HG02885 (cell line): Measurements from ENCODE around the gene VASH1.

Experiments used
- ATAC-seq: cut with Tn5 transposase; IDR thresholded peaks from one replicate; pipeline ENCODE4 v1.9.1; 2021; ENCODE audit warnings: mild to moderate bottlenecking; ENCODE audit not compliant: unreplicated experiment, poor library complexity

Gene VASH1

DNA sequence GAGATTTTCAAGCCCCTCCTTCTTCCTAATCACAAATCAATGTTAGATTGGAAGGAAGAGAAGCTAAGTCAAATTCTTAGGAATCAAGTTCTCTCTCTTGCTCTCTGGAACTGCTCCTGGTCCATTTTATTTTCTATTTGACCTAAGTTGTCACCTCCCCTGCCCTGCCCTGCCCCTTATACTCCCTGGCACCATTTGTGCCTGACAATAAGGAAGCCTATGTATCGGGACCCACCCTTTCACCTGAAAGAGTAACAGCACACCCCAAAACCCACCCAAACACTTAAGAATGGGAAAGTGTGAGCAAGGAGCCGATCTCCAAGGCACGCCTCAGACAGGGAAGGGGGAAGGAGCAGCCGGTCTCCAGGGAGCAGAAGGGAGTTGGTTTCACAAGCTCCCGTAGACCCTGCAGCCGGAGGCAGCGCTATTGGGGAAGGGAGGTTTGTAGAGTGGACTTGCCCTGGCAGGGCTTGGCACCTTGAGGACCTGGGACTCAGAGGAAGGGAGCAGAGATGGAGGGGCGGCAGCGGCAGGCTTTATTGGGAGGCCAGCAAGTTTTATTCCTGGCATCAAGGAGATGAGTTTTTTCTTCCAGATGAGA, 66.5 kb downstream of the VASH1 start:
- no peak for ATAC-seq

DNA sequence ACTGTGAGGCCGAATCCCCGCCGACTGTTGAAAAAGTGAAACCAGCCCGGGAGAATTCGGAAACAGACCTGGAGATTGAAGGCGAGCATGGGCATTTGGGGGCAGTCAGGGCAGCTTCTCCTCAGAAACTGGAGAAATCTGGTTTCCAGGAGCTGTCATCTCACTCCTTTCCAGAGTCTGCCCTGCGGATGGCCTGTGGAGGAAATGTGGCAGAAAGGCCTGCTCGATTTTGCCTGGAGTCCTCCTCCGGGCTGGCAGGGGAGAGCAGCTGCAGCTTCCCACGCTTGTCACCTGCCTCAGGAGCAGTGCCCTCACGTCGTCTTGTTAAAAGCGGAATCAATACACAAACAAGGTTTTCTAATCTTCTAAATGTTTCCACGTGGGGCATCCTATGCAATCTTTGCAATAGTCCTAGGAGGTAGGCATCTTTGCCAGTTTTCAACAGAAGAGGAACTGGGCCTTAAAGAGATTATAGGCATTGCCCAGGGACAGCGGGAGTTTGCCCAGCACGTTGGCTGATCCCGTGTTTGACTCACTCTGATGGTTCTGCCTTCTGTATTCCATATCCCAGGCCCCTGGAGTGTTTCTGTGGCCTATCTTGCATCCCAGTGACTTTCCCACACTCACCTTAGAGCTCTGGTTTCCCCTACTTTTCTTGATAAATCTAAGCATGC, 67.2 kb downstream of the VASH1 start:
- no peak for ATAC-seq

DNA sequence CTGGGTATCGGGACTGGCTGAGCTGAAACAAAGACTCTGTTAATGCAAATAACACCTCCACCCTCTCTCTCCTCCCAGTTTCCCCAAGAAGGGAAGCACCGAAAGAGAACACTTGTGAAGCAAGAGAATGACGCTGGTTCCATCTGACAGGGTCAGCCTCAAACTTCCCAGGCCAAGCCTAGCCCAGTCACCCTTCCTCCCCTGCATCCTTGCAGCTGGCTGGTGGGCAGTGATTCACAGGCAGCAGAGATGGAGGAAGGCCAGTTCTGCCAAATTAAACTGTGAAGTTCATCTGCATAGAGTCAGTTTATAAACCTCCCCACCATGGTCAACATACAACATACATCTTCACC, 67.7 kb downstream of the VASH1 start:
- no peak for ATAC-seq

DNA sequence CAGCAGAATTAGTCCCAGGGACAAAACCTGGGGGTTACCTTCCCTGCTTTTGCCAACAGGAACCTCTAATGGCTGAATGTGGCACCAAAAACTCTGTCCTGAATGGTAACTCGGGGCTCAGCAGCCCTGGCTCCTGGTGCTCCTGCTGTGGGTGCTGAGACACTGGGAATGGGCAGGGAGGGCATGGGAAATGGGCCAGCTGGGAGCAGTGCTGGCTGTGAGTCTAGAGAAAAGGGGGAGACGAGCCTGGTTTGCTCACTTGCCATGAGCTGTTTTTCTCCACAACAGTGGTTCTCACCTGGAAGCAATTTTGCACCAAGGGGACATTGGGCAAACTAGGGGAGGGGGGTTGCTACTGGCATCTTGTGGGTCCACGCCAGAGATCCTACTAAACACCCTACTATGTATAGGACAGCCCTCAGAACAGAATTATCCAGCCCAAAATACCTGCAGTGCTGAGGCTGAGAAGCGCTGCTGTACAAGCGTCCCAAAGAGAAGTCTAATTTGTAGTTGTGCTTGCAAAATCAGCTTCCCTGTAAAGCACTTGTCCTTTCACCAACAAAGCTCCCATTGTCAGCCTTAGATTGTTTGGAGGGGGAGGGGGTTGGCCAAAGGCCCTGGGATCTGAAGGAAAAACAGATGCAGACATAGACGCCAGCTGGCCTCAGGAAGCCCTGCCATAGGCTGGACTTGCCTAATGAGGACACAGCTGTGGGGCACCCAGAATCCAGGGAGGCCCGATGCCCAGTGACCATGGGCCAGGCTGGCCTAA, 68.6 kb downstream of the VASH1 start:
- no peak for ATAC-seq

DNA sequence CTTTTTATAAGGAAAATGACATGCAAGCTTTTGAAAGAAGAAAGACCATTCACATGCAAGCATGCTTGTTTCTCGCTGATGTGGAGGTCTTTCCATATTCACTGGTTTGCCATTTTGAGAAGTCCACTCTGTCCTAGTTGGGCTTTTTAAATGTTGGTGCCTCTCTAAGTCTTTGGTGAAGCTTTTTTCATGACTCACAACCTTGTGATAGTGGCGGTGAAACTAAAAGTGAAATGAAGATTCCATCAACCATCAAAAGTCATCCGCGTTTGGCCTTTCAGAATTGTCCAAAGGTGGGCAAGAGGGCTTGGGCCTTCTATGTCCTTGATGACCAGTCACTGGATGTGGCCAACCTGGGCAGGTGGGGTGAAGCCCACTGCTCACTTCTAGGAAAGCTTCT, 69.3 kb downstream of the VASH1 start:
- ATAC-seq, result no peak

DNA sequence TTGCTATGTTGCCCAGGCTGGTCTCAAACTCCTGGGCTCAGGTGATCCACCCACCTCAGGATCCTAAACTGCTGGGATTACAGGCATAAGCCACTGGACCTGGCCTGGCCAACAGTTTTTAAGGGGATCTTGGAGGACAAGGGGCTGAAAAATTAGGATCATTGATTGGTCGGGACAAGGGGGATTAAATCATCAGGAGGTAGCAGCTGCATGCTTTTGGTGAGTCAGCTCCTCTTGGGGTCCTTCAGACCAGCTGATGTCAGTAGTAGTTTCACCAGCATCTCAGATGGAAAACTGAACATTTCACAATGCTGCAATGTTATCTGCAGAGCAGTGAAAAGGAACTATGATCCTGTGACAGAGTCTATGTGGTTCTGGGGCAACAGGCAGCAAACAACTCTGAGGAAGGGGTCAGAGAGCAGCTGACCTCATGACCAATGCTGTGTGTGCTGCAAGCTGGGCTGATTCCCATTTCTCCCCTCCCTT, 71.3 kb downstream of the VASH1 start:
- no peak for ATAC-seq
